H1 (cell line): ENCODE results near the gene EVI2A. TPM values are rescaled to one million over a fixed set of nuclear protein-coding genes. Genes with fewer than 3 reads are reported as not detected.

Source experiments
- CTCF ChIA-PET: fragments of 300-600 bp; sonication (Branson Sonifier 250); formaldehyde crosslinking; loops from one replicate; lab custom pipeline; 2021; ENCODE audit not compliant: partially characterized antibody; lab: Charles Lee
- POLR2A ChIA-PET: fragments of 300-600 bp; sonication (Branson Sonifier 250); formaldehyde crosslinking; loops from one replicate; lab custom pipeline; 2021; ENCODE audit warnings: inconsistent platforms; ENCODE audit not compliant: partially characterized antibody; lab: Charles Lee
- DNase-seq, 2 experiments: peaks; one replicate each; pipeline versions ENCODE4 v3.0.0 to v3.0.0-alpha.2; 2010 to 2022; ENCODE audit warnings: low spot score in 2 of 2, low read depth in 1 of 2, mixed read lengths in 1 of 2
- FAIRE-seq: peaks from 2 replicates; lab custom pipeline; 2011; peaks lifted over from hg19 to GRCh38; lab: Jason Lieb, UNC
- H2AFZ ChIP-seq: 2 replicates; pipeline ENCODE4 v1.8.1; 2012; ENCODE audit warnings: low read length, inconsistent platforms
- H2AK5ac ChIP-seq: 2 replicates; pipeline ENCODE4 v1.6.1; 2013; ENCODE audit warnings: low read depth, low read length
- H2BK120ac ChIP-seq: replicated peaks from 2 replicates; pipeline ENCODE3; 2013; ENCODE audit warnings: low read depth, low read length, inconsistent platforms
- H2BK12ac ChIP-seq: 2 replicates; pipeline ENCODE4 v1.6.1; 2013; ENCODE audit warnings: low read depth, low read length
- H2BK15ac ChIP-seq: 2 replicates; pipeline ENCODE4 v1.6.1; 2013; ENCODE audit warnings: low read length
- H2BK20ac ChIP-seq: 2 replicates; pipeline ENCODE4 v1.6.1; 2013; ENCODE audit warnings: low read length
- H2BK5ac ChIP-seq: 2 replicates; pipeline ENCODE4 v1.6.1; 2013; ENCODE audit warnings: low read depth, low read length
- H3K14ac ChIP-seq: 2 replicates; pipeline ENCODE4 v1.6.1; 2013; ENCODE audit warnings: inconsistent platforms; ENCODE audit not compliant: insufficient read length
- H3K18ac ChIP-seq: 2 replicates; pipeline ENCODE4 v1.6.1; 2013; ENCODE audit warnings: low read length; ENCODE audit errors: extremely low read depth
- H3K23ac ChIP-seq: 2 replicates; pipeline ENCODE4 v1.6.1; 2013; ENCODE audit warnings: inconsistent platforms; ENCODE audit not compliant: insufficient read length
- H3K23me2 ChIP-seq: 2 replicates; pipeline ENCODE4 v1.6.1; 2013; ENCODE audit warnings: low read depth, low read length
- H3K27ac ChIP-seq: 2 replicates; pipeline ENCODE4 v1.6.1; 2011; ENCODE audit warnings: low read depth, low read length, inconsistent platforms
- H3K27me3 ChIP-seq, 4 experiments: replicated peaks in 1 of 4; 1 replicate in 1 of 4; 2 replicates in 3 of 4; pipeline versions ENCODE4 v1.6.1 to v1.8.1; 2011 to 2013; ENCODE audit warnings: low read length in 3 of 4, mild to moderate bottlenecking in 3 of 4, inconsistent platforms in 2 of 4, mixed read lengths in 2 of 4, moderate library complexity in 1 of 4; ENCODE audit not compliant: control insufficient read depth in 3 of 4, insufficient read depth in 3 of 4; ENCODE audit errors: extremely low read depth in 1 of 4
- H3K36me3 ChIP-seq, 4 experiments: 2 replicates each; pipeline versions ENCODE4 v1.6.1 to v1.8.1; 2011 to 2013; ENCODE audit warnings: mild to moderate bottlenecking in 4 of 4, low read length in 3 of 4, moderate library complexity in 2 of 4, control low read depth in 1 of 4, inconsistent platforms in 1 of 4; ENCODE audit not compliant: insufficient read depth in 4 of 4, control insufficient read depth in 2 of 4
- H3K4ac ChIP-seq: replicated peaks from 2 replicates; pipeline ENCODE3; 2013; ENCODE audit warnings: low read length, low read depth, mixed read lengths, inconsistent platforms; ENCODE audit not compliant: insufficient read length
- H3K4me1 ChIP-seq, 4 experiments: replicated peaks in 1 of 4; 1 replicate in 1 of 4; 2 replicates in 3 of 4; pipeline versions ENCODE4 v1.6.1 to v1.8.1; 2011 to 2013; ENCODE audit warnings: low read length in 3 of 4, inconsistent platforms in 2 of 4, mixed read lengths in 1 of 4; ENCODE audit not compliant: insufficient read depth in 4 of 4, control insufficient read depth in 3 of 4
- H3K4me2 ChIP-seq, 2 experiments: 2 replicates each; pipeline versions ENCODE4 v1.6.1 to v1.8.1; 2011 to 2013; ENCODE audit warnings: low read depth in 2 of 2, low read length in 2 of 2, control low read depth in 1 of 2, inconsistent platforms in 1 of 2, mild to moderate bottlenecking in 1 of 2; ENCODE audit not compliant: insufficient read depth in 1 of 2
- H3K4me3 ChIP-seq, 4 experiments: fragments of 200-600, 300-600 bp in 1 of 4; sonication (generic), shearing (Covaris generic), sonication (Bioruptor Twin) in 1 of 4; 2 replicates each; pipeline versions ENCODE4 v1.5.1 to v1.8.1; 2011 to 2016; ENCODE audit warnings: low read length in 4 of 4, low read depth in 3 of 4, control low read depth in 2 of 4, inconsistent platforms in 2 of 4, mild to moderate bottlenecking in 2 of 4, mixed read lengths in 1 of 4, moderate library complexity in 1 of 4; ENCODE audit not compliant: insufficient read depth in 2 of 4; ENCODE audit errors: extremely low read depth in 1 of 4
- H3K56ac ChIP-seq: replicated peaks from 2 replicates; pipeline ENCODE3; 2013; ENCODE audit warnings: low read depth, mild to moderate bottlenecking, mixed read lengths, low read length, inconsistent platforms; ENCODE audit not compliant: insufficient read length
- H3K79me1 ChIP-seq: 2 replicates; pipeline ENCODE4 v1.6.1; 2013; ENCODE audit warnings: low read depth, low read length, control low read depth
- H3K79me2 ChIP-seq, 2 experiments: 2 replicates each; pipeline versions ENCODE4 v1.6.1 to v1.8.1; 2012 to 2013; ENCODE audit warnings: low read length in 2 of 2, mild to moderate bottlenecking in 2 of 2, inconsistent platforms in 1 of 2; ENCODE audit not compliant: insufficient read depth in 2 of 2, control insufficient read depth in 1 of 2
- H3K9ac ChIP-seq, 4 experiments: replicated peaks in 1 of 4; 1 replicate in 1 of 4; 2 replicates in 3 of 4; pipeline versions ENCODE4 v1.6.1 to v1.8.1; 2011 to 2013; ENCODE audit warnings: low read depth in 3 of 4, low read length in 3 of 4, control low read depth in 2 of 4, mild to moderate bottlenecking in 2 of 4, moderate library complexity in 2 of 4, inconsistent platforms in 1 of 4; ENCODE audit errors: extremely low read depth in 1 of 4
- H3K9me3 ChIP-seq, 2 experiments: 2 replicates each; pipeline versions ENCODE4 v1.6.1 to v1.8.1; 2012 to 2013; ENCODE audit warnings: mild to moderate bottlenecking in 2 of 2, moderate library complexity in 2 of 2, control low read depth in 1 of 2, inconsistent platforms in 1 of 2, low read depth in 1 of 2, low read length in 1 of 2, mixed read lengths in 1 of 2; ENCODE audit not compliant: insufficient read depth in 2 of 2
- H4K20me1 ChIP-seq, 2 experiments: replicated peaks in 1 of 2; 2 replicates each; pipeline versions ENCODE3 to v1.8.1; 2011 to 2013; ENCODE audit warnings: inconsistent platforms in 2 of 2, low read length in 2 of 2, mild to moderate bottlenecking in 1 of 2; ENCODE audit not compliant: insufficient read depth in 2 of 2, control insufficient read depth in 1 of 2
- H4K5ac ChIP-seq: 2 replicates; pipeline ENCODE4 v1.6.1; 2013; ENCODE audit warnings: low read length, low read depth, mixed read lengths, inconsistent platforms; ENCODE audit not compliant: insufficient read length
- H4K8ac ChIP-seq: 2 replicates; pipeline ENCODE4 v1.8.0; 2013; ENCODE audit warnings: mild to moderate bottlenecking, moderate library complexity, low read length, inconsistent platforms; ENCODE audit not compliant: insufficient read depth; ENCODE audit errors: extremely low read depth
- H4K91ac ChIP-seq: replicated peaks from 2 replicates; pipeline ENCODE3; 2013; ENCODE audit warnings: low read length, mixed read lengths, inconsistent platforms; ENCODE audit not compliant: insufficient read length
- CBX5 ChIP-seq: fragments of 300-800, 300-1000 bp; sonication (generic); IDR thresholded peaks from 2 replicates; pipeline ENCODE4 v1.7.1; 2016; ENCODE audit warnings: antibody characterized with exemption, low read length, low read depth
- CBX8 ChIP-seq: fragments of 300-800, 300-1000 bp; sonication (generic); IDR thresholded peaks from 2 replicates; pipeline ENCODE4 v1.7.1; 2016; ENCODE audit warnings: low read depth, low read length, borderline replicate concordance
- CREB1 ChIP-seq: IDR thresholded peaks from 2 replicates; pipeline ENCODE4 v1.6.1; 2012; ENCODE audit warnings: inconsistent platforms
- E2F6 ChIP-seq: IDR thresholded peaks from 2 replicates; pipeline ENCODE4 v1.6.1; 2012; ENCODE audit warnings: inconsistent platforms
- GABPA ChIP-seq: IDR thresholded peaks from 2 replicates; pipeline ENCODE4 v1.6.1; 2011; ENCODE audit warnings: mild to moderate bottlenecking, low read length, moderate library complexity, borderline replicate concordance; ENCODE audit not compliant: insufficient read depth
- HDAC2 ChIP-seq, 2 experiments: fragments of 300-600 bp in 1 of 2; sonication (generic) in 1 of 2; IDR thresholded peaks; 2 replicates each; pipeline ENCODE4 v1.6.1; 2011 to 2012; ENCODE audit warnings: low read depth in 2 of 2, low read length in 2 of 2, mild to moderate bottlenecking in 2 of 2, moderate library complexity in 2 of 2, borderline replicate concordance in 1 of 2, inconsistent platforms in 1 of 2
- JUND ChIP-seq: IDR thresholded peaks from 2 replicates; pipeline ENCODE4 v1.6.1; 2011; ENCODE audit warnings: mild to moderate bottlenecking, improper control_type of control experiment, low read length
- KDM4A ChIP-seq: IDR thresholded peaks from one replicate; pipeline ENCODE4 v1.7.1; 2012; ENCODE audit warnings: low read depth, mild to moderate bottlenecking, moderate library complexity, low read length, inconsistent platforms; ENCODE audit not compliant: severe bottlenecking
- NANOG ChIP-seq: IDR thresholded peaks from 2 replicates; pipeline ENCODE4 v1.6.1; 2011; ENCODE audit warnings: low read length, low read depth, mild to moderate bottlenecking, inconsistent platforms; ENCODE audit not compliant: insufficient read depth, poor library complexity, severe bottlenecking
- RNF2 ChIP-seq: fragments of 200-900, 300-1000 bp; sonication (generic); IDR thresholded peaks from 2 replicates; pipeline ENCODE4 v1.7.1; 2016; ENCODE audit warnings: borderline replicate concordance, low read depth, mild to moderate bottlenecking, antibody characterized with exemption, low read length; ENCODE audit not compliant: poor library complexity, severe bottlenecking; ENCODE audit errors: missing control alignments
- RXRA ChIP-seq: IDR thresholded peaks from 2 replicates; pipeline ENCODE4 v1.6.1; 2011; ENCODE audit warnings: low read depth, mild to moderate bottlenecking, low read length, moderate library complexity; ENCODE audit not compliant: insufficient read depth
- SP1 ChIP-seq: IDR thresholded peaks from 2 replicates; pipeline ENCODE4 v1.6.1; 2011; ENCODE audit warnings: low read depth, low read length
- SRF ChIP-seq: IDR thresholded peaks from 2 replicates; pipeline ENCODE4 v1.6.1; 2011; ENCODE audit warnings: mild to moderate bottlenecking, low read depth, low read length, moderate library complexity
- YY1 ChIP-seq: IDR thresholded peaks from 2 replicates; pipeline ENCODE4 v1.6.1; 2011; ENCODE audit warnings: low read depth, mild to moderate bottlenecking, low read length
- WGBS, 2 experiments: shearing (Covaris generic) in 1 of 2; methylation state at CpG; one replicate each; pipeline versions ENCODE4 v1.1.6 to v1.1.7; 2013 to 2015; ENCODE audit warnings: low lambda C conversion rate in 2 of 2, mixed read lengths in 2 of 2, inconsistent platforms in 1 of 2, low coverage in 1 of 2, missing lambda C conversion rate in 1 of 2; ENCODE audit not compliant: insufficient replicate concordance in 2 of 2, insufficient coverage in 1 of 2, insufficient read length in 1 of 2; ENCODE audit errors: extremely low coverage in 1 of 2, missing lambda C conversion rate in 1 of 2; 5-methylcytosine and 5-hydroxymethylcytosine counted together
- polyA plus RNA-seq, 7 experiments: library from polyadenylated mRNA; depleted of rRNA in 3 of 7; stranded (reverse) in 5 of 7; unstranded in 2 of 7; fragments of >200 nt in 5 of 7; fragments of 200-250 nt in 2 of 7; gene quantifications; 1 replicate in 5 of 7; 2 replicates in 1 of 7; 4 replicates in 1 of 7; pipeline versions ENCODE4 v1.2.1 to v1.2.3, GENCODE V29; 2011 to 2013; ENCODE audit warnings: missing spikeins in 2 of 7, mixed read lengths in 2 of 7
- total RNA-seq: library from RNA; stranded (reverse); fragmentation: NEBNext Ultra II Directional; extraction: Animal tissue kit (Norgen Biotek cat#: 25700); gene quantifications from 2 replicates; pipeline ENCODE4 v1.2.1, GENCODE V29; 2021

Gene EVI2A
- total and polyA plus RNA-seq, 2 of the 8 experiments (the other 6 are each of a cell fraction or from before 2014, with no cell fraction given), result not detected

- Histone ChIP-seq H3K4me1 (peaks cover 0 to 3% (median 0%) of the 10 kb centered on the region in 4 experiments; a peak in 1 of 7 replicates), H4K5ac (no peak overlapping the region), H3K27ac (no peak overlapping the region), H3K9me3 (peaks cover 0 to 5% of the 10 kb centered on the region in 2 experiments; a peak in 1 of 4 replicates), H4K8ac (no peak overlapping the region), H2AK5ac (no peak overlapping the region), H3K4ac (no peak overlapping the region), H3K4me2 (no peak overlapping the region), H3K18ac (no peak overlapping the region), H3K23me2 (no peaks in the 10 kb centered on the region), H3K36me3 (no peaks in the 10 kb centered on the region), H2AFZ (no peak overlapping the region), H3K56ac (no peak overlapping the region), H4K20me1 (no peaks in the 10 kb centered on the region), H3K4me3 (no peak overlapping the region), H3K9ac (no peak overlapping the region), H2BK12ac (no peak overlapping the region), H3K79me2 (no peaks in the 10 kb centered on the region), H2BK20ac (no peak overlapping the region), H2BK15ac (no peak overlapping the region), H3K14ac (no peak overlapping the region), H3K79me1 (no peaks in the 10 kb centered on the region), H3K27me3 (no peaks in the 10 kb centered on the region), H3K23ac (no peak overlapping the region), H2BK120ac (no peak overlapping the region), H2BK5ac (no peak overlapping the region), H4K91ac (no peak overlapping the region)
- CTCF ChIA-PET, result no interaction called here
- DNase-seq (no peak), FAIRE-seq (no peak)
- POLR2A ChIA-PET, result no interaction called here
- WGBS, 2 experiments, result 92% methylated on average over 2 of the region's 2 CpGs; no CpG with 5 or more reads in 1 of the 2 experiments
- TF ChIP-seq CBX8 (no peak), NANOG (no peak), YY1 (no peak), JUND (no peak), CREB1 (no peak), SRF (no peak), RXRA (no peak), E2F6 (no peak), CBX5 (no peak), SP1 (no peak), GABPA (no peak), KDM4A (no peak), RNF2 (no peak), HDAC2 (IDR thresholded peaks at IDR 0.05; ENCODE audit: borderline replicate concordance in 1 of 2, low read depth in 2 of 2, low read length in 2 of 2) (no peak)
Measured at GRCh38 chr17:31293581-31293980, 27.8 kb downstream of the EVI2A start.
